ENCODE measurements around the gene EPHB2.
"Not testable (repeated sequence)": the region's sequence is repeated elsewhere in the genome, so short reads cannot be mapped to it uniquely, and the experiment has no call there.

The EPHB2 gene

DNA sequence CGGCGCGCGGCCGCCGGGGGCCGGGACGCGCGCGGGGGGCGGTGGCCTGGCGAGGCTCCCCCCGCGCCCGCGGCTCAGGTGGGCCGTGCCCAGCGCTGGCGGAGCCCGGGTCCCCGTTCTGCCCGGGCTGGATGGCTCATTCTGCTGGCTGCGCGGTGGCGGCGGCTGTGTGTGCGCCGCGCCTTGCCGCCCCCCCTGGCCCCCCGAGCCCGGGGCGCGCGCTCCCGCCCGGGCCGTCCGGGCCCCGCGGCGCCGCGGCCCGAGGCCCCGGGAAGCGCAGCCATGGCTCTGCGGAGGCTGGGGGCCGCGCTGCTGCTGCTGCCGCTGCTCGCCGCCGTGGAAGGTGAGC is at the start of gene EPHB2:
Gene EPHB2, plus strand, starts transcription at position 139 of the 349 bp plus-strand sequence. Its CDS starts 144 bp downstream, at position 283.
- TF ChIP-seq, protein P1, sequence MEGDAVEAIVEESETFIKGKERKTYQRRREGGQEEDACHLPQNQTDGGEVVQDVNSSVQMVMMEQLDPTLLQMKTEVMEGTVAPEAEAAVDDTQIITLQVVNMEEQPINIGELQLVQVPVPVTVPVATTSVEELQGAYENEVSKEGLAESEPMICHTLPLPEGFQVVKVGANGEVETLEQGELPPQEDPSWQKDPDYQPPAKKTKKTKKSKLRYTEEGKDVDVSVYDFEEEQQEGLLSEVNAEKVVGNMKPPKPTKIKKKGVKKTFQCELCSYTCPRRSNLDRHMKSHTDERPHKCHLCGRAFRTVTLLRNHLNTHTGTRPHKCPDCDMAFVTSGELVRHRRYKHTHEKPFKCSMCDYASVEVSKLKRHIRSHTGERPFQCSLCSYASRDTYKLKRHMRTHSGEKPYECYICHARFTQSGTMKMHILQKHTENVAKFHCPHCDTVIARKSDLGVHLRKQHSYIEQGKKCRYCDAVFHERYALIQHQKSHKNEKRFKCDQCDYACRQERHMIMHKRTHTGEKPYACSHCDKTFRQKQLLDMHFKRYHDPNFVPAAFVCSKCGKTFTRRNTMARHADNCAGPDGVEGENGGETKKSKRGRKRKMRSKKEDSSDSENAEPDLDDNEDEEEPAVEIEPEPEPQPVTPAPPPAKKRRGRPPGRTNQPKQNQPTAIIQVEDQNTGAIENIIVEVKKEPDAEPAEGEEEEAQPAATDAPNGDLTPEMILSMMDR (IDR thresholded peaks at IDR 0.05; ENCODE audit: control extremely low read depth, extremely low read depth, low read depth, missing control alignments) = no peak
- no peak for DNase-seq (ENCODE audit: extremely low spot score)
- CTCF ChIA-PET = no interaction called here
- POLR2A ChIA-PET = no interaction called here

DNA sequence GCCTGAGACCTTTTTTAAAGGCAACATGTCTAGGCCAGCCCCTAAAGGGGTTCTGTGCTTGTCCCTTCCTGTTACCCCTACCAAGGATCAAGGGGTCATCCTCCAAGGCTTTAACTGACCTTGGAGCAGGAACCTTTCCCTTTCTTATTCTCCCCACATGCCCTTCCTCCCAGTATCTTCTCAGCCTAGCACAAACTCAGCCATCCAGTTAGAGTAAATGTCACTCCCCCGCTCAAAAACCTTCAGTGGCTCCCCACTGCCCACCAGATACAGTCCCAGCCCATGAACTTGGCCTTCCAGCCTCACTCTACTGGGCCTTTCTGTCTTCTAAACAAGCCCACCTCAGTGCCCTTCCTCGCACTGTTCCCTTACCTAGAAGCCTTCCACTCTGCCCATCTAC is 48.8 kb upstream of the EPHB2 start:
- DNase-seq (ENCODE audit: extremely low spot score) = no peak
- TF ChIP-seq, protein P1 (IDR thresholded peaks at IDR 0.05; ENCODE audit: control extremely low read depth, extremely low read depth, low read depth, missing control alignments) = no peak
- ChIA-PET CTCF (interaction anchor here (1.0 kb wide), 1 partner anchor 19 kb away, joined by 3 read pairs; no protein-coding TSS in a partner anchor), POLR2A (no interaction called here)

DNA sequence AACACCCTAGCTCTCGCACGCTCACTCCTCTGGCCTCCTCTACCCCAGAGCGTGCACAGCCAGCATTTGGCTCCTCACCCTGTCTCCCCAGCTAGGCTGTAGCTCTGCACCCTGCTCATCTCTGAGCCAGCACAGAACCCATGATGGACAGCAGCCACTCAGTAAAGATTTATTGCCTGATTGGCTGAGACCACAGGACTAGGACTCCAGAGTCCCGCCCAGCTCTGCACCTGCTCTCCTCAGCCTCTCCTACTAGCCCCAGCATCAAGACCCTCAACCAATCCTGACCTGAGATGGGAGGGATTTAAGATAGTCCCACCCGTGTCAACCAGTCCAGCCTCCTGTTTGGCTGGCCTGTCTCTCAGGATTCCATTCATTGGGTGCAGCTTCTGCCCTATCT is 48.3 kb upstream of the EPHB2 start:
- no peak for DNase-seq (ENCODE audit: extremely low spot score)
- TF ChIP-seq, protein P1 (IDR thresholded peaks at IDR 0.05; ENCODE audit: control extremely low read depth, extremely low read depth, low read depth, missing control alignments) = no peak
- ChIA-PET POLR2A (no interaction called here), CTCF (interaction anchor here (1.0 to 1.9 kb wide), 2 partner anchors 11 to 20 kb away, joined by 3 to 5 read pairs; no protein-coding TSS in a partner anchor)

DNA sequence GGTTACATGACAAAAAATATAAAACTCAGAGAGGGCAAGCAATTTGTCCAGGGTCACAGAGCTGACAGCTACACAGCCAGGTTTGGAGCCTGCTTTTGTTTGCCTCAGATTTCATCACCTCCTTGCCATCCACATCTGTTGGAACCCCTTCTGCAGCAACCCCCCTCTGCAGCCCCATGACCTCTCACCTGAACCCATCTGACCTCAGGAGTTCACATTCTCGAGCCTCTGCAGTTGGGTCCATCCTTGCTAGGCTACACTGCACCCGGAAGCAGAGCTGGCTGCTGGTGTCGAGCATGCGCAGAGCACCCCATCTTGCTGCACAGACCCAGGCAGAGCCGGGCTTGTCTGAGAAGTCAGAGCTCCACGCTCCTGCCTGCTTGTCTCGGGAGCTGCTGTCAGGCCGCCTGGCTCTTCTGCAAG is 47.6 kb upstream of the EPHB2 start:
- TF ChIP-seq, protein P1 (IDR thresholded peaks at IDR 0.05; ENCODE audit: control extremely low read depth, extremely low read depth, low read depth, missing control alignments) = no peak
- no peak for DNase-seq (ENCODE audit: extremely low spot score)
- ChIA-PET POLR2A (no interaction called here), CTCF (interaction anchor here (1.0 to 1.9 kb wide), 2 partner anchors 10 to 20 kb away, joined by 3 to 5 read pairs; no protein-coding TSS in a partner anchor)

DNA sequence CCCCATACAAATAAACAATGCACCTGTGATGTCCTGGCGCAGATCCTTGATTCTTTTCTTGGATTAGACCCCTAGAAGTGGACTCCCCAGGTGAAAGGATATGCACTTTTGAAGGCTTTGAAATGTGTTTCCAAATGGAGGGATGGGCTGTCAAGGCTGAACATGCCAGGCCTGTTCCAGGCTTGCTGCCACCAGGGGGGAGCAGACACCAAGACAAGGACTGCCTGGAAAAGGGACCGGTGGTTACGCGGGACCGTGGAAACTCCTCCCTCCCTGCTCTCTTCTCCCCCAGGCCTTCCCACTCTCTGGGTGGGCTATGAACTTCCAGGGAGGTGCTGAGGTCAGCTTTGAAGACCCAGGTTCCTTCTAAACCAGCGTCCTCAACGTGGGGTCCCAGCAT is 44.9 kb upstream of the EPHB2 start:
- ChIA-PET POLR2A (no interaction called here), CTCF (interaction anchor here (1.2 kb wide), 1 partner anchor 23 kb away, joined by 3 read pairs; no protein-coding TSS in a partner anchor)
- DNase-seq (ENCODE audit: extremely low spot score) = no peak
- TF ChIP-seq, protein P1 (IDR thresholded peaks at IDR 0.05; ENCODE audit: control extremely low read depth, extremely low read depth, low read depth, missing control alignments) = peak; percentile 2

DNA sequence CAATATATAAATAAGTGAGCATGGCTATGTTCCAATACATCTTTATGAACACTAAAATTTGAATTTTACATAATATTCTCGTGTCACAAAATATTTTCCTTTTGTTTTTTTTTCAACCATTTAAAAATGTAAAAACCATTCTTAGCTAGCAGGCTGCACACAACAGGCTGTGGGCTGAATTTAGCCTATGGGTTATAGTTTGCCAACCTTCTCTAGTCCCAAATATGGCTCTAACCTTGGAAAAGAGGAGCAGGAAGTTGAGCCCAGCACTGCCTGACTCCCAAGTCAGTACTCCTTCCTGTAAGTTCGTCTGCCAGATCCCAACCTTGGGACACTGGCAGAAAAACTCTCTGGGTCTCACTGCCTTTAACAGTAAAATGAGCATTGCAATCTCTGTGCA is 44.2 kb upstream of the EPHB2 start:
- no peak for DNase-seq (ENCODE audit: extremely low spot score)
- CTCF ChIA-PET = no interaction called here
- POLR2A ChIA-PET = no interaction called here
- TF ChIP-seq, protein P1 (IDR thresholded peaks at IDR 0.05; ENCODE audit: control extremely low read depth, extremely low read depth, low read depth, missing control alignments) = no peak

DNA sequence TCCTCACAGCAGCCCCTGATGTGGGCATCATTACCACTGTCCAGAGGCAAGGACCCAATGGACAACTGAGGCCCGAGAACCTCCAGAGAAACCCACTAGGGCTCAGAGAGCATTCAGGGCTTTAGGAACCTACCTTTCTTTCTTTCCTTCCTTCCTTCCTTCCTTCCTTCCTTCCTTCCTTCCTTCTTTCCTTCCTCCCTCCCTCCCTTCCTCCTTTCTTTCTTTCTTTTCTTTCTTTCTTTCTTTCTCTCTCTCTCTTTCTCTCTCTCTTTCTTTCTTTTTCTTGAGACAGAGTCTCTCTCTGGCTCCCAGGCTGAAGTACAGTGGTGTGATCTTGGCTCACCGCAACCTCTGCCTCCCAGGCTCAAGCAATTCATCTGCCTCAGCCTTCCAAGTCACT is 41.8 kb upstream of the EPHB2 start:
- POLR2A ChIA-PET; DNase-seq (ENCODE audit: extremely low spot score): not testable (repeated sequence)
- CTCF ChIA-PET = interaction anchor here (1.1 kb wide), 1 partner anchor 36 kb away, joined by 3 read pairs; no protein-coding TSS in a partner anchor
